ENCODE results near the gene DAND5. TPM values are rescaled to one million over a fixed set of nuclear protein-coding genes. Genes with fewer than 3 reads are reported as not detected.
"Not testable (repeated sequence)": the region's sequence is repeated elsewhere in the genome, so short reads cannot be mapped to it uniquely, and the experiment has no call there.

The DAND5 gene
- total and polyA plus RNA-seq, 10 donors: not detected

DNA sequence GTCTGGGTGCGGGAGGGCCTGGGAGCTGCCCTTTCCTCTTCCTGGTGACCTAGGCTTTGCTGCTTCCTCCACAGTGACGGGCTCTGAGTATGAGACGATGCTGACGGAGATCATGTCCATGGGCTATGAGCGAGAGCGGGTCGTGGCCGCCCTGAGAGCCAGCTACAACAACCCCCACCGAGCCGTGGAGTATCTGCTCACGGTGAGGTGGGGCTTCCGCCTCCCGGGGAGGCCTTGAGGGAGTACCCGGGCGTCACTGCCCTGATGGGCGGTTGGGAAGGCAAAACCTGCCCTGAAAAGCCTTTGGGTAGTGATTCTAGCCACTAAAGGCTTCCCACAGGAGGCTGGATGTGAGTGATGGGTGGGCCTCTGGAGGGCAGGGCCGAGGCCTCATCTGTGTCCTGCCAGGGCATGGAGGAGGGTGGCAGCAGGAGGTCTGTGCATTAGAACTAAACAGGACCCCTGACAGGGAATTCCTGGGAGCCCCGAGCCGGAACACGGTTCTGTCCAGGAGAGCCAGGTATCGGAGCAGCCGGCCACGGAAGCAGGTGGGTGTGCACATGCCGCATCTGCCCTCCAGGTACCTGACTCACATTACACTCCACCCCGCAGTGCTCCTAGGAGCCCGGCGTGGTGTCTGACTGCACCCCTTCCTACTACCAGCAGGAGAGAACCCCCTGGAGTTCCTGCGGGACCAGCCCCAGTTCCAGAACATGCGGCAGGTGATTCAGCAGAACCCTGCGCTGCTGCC is 20.6 kb upstream of the DAND5 start:
- intact Hi-C loops (cut with DNase I; ENCODE audit: low total_unique reads): no loop called here
- no peak for TF ChIP-seq POLR2A (IDR thresholded peaks at IDR 0.05)
- TF ChIP-seq POLR2AphosphoS5 (IDR thresholded peaks at IDR 0.05): peak in 1 of 3 donors; percentile 20
- no peak overlapping the region for H3K4me3 ChIP-seq
- peaks cover 20 to 86% (median 64%) of the 10 kb centered on the region in 6 donors for H3K4me1 ChIP-seq
- peak overlapping the region in 2 of 8 donors; percentile 13 to 16 for H3K27ac ChIP-seq
- WGBS, 5 donors: 90 to 96% (median 92%) methylated on average over 23 to 30 of the region's 30 CpGs
- H3K27me3 ChIP-seq (replicated peaks in 1 of 7): no peaks in the 10 kb centered on the region
- peaks cover 5 to 79% (median 75%) of the 10 kb centered on the region in 6 donors for H3K36me3 ChIP-seq
- DNase-seq: no peak
- no peaks in the 10 kb centered on the region for H3K9me3 ChIP-seq

DNA sequence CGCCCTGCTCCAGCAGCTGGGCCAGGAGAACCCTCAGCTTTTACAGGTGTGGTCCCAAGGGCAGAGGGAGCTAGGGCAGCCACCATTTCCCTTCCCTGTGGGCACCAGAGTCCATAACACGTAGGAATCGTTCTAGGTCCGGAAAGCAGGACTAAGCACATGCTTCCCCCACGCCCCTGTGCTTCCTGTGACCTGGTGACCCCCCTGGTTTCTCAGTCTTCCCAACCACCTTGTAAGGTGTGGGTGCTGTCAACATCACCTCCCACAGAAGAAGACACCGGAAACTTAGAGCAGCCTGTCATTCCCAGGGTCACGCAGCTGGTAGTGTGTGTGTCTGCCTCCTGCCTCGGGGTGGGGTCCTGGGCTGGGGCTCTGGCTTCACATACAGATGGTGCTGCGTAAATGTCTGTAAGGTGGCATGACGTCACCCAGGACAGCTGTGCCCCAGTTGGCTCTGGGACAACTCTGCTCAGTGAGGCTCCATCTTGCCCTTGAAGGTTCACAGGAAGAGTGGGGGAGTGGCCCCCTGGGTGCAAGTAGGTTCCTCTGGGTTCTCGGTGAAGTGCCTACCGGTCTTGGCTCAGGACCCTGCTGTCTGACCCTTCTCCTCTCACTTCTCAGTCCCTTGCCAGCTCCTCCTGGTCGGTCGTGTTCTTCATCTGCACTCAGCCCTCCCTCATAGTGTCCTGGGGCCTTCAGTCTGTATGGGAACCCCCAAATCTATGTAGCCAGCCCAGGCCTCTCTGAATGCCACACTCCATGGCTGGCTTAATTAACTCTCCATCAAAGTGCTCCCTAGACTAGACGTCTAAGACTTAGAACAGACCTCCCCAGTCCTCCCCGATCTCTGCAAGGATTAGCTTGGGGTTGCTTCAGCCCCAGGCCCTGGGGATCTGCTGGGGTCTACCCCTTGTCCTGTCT is 19.8 kb upstream of the DAND5 start:
- peaks cover 5 to 79% (median 75%) of the 10 kb centered on the region in 6 donors for H3K36me3 ChIP-seq
- no peak overlapping the region for H3K4me3 ChIP-seq
- H3K27ac ChIP-seq: peak overlapping the region in 3 of 8 donors; percentile 6 to 16 (median 13)
- no peaks in the 10 kb centered on the region for H3K9me3 ChIP-seq
- TF ChIP-seq, protein P1, sequence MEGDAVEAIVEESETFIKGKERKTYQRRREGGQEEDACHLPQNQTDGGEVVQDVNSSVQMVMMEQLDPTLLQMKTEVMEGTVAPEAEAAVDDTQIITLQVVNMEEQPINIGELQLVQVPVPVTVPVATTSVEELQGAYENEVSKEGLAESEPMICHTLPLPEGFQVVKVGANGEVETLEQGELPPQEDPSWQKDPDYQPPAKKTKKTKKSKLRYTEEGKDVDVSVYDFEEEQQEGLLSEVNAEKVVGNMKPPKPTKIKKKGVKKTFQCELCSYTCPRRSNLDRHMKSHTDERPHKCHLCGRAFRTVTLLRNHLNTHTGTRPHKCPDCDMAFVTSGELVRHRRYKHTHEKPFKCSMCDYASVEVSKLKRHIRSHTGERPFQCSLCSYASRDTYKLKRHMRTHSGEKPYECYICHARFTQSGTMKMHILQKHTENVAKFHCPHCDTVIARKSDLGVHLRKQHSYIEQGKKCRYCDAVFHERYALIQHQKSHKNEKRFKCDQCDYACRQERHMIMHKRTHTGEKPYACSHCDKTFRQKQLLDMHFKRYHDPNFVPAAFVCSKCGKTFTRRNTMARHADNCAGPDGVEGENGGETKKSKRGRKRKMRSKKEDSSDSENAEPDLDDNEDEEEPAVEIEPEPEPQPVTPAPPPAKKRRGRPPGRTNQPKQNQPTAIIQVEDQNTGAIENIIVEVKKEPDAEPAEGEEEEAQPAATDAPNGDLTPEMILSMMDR (IDR thresholded peaks at IDR 0.05 in 8 of 11, conservative IDR thresholded peaks at IDR 0.05 in 3 of 11): no peak
- TF ChIP-seq POLR2AphosphoS5 (IDR thresholded peaks at IDR 0.05) (no peak), POLR2A (IDR thresholded peaks at IDR 0.05) (no peak)
- H3K4me1 ChIP-seq: peaks cover 28 to 86% (median 65%) of the 10 kb centered on the region in 6 donors
- DNase-seq: no peak
- 75 to 90% (median 76%) methylated on average over 14 to 16 of the region's 16 CpGs for WGBS, 5 donors
- H3K27me3 ChIP-seq (replicated peaks in 1 of 7): no peaks in the 10 kb centered on the region
- intact Hi-C loops (cut with DNase I; ENCODE audit: low total_unique reads): no loop called here

DNA sequence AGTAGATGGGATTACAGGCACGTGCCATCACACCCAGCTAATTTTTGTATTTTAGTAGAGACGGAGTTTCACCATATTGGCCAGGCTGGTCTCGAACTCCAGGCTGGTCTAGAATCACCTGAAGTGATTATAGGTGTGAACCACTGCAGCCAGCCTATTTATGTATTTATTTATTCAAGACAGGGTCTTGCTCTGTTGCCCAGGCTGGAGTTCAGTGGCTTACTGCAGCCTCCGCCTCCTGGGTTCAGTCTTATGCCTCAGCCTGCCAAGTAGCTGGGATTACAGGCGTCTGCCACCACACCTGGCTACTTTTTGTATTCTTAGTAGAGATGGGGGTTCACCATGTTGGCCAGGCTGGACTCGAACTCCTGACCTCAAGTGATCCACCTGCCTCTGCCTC is 17.3 kb upstream of the DAND5 start:
- H3K36me3 ChIP-seq: peaks cover 5 to 84% (median 70%) of the 10 kb centered on the region in 6 donors
- DNase-seq; H3K9me3 ChIP-seq; H3K4me3 ChIP-seq; H3K27me3 ChIP-seq (replicated peaks in 1 of 7); intact Hi-C loops (cut with DNase I; ENCODE audit: low total_unique reads): not testable (repeated sequence)
- H3K27ac ChIP-seq: peak overlapping the region in 7 of 8 donors; percentile 7 to 93 (median 73)
- WGBS, 5 donors: 90 to 93% (median 93%) methylated on average over 6 of the region's 6 CpGs
- peaks cover 39 to 90% (median 66%) of the 10 kb centered on the region in 6 donors for H3K4me1 ChIP-seq

DNA sequence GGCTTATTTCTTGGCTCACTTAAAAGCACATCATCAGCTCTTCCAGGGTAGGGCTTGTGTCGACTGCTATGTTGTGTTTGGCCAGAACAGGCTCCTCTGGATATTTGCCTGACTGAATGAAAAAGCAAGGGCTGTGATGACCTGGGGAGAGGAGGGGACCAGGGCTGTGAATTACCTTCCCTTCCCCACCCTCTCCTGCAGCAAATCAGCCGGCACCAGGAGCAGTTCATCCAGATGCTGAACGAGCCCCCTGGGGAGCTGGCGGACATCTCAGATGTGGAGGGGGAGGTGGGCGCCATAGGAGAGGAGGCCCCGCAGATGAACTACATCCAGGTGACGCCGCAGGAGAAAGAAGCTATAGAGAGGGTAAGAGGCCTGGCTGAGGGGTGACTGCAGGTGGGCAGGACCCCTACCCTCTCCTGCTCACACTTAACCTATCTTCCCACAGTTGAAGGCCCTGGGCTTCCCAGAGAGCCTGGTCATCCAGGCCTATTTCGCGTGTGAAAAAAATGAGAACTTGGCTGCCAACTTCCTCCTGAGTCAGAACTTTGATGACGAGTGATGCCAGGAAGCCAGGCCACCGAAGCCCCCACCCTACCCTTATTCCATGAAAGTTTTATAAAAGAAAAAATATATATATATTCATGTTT is 16.8 kb upstream of the DAND5 start:
- H3K27ac ChIP-seq: peak overlapping the region; percentile 7 to 93 (median 67)
- peaks cover 5 to 81% (median 67%) of the 10 kb centered on the region in 6 donors for H3K36me3 ChIP-seq
- intact Hi-C loops (cut with DNase I; ENCODE audit: low total_unique reads): no loop called here
- H3K9me3 ChIP-seq: no peaks in the 10 kb centered on the region
- no peak for DNase-seq
- no peaks in the 10 kb centered on the region for H3K27me3 ChIP-seq (replicated peaks in 1 of 7)
- TF ChIP-seq POLR2AphosphoS5 (IDR thresholded peaks at IDR 0.05) (no peak), POLR2A (IDR thresholded peaks at IDR 0.05) (no peak)
- TF ChIP-seq, protein P1 (IDR thresholded peaks at IDR 0.05 in 8 of 11, conservative IDR thresholded peaks at IDR 0.05 in 3 of 11): no peak
- 58 to 74% (median 60%) methylated on average over 12 of the region's 12 CpGs for WGBS, 5 donors
- peaks cover 36 to 89% (median 63%) of the 10 kb centered on the region in 6 donors for H3K4me1 ChIP-seq
- H3K4me3 ChIP-seq: no peak overlapping the region

All from spleen (tissue), 11 donors.